Omental fat pad (tissue), 4 donors: ENCODE data around the gene TWSG1. TPM values are rescaled to one million over a fixed set of nuclear protein-coding genes. Genes with fewer than 3 reads are reported as not detected.

Experiments
- ATAC-seq: fragments of 150-250 bp; one replicate; pipeline ENCODE4 v1.9.1; 2016; ENCODE audit warnings: mild to moderate bottlenecking, moderate library complexity; ENCODE audit not compliant: low FRiP score
- DNase-seq: peaks from one replicate; pipeline ENCODE4 v3.0.0-alpha.2; 2019; ENCODE audit warnings: low spot score
- CTCF ChIP-seq, 3 donors: fragments of 450-650 bp; IDR thresholded peaks; one replicate each; pipeline ENCODE4 v1.5.1; 2016 to 2017; ENCODE audit warnings: antibody characterized with exemption in 3 of 3, mild to moderate bottlenecking in 3 of 3, moderate library complexity in 2 of 3
- total RNA-seq, 4 donors: library from RNA; depleted of rRNA; stranded (reverse); fragments of >200 nt; gene quantifications; one replicate each; pipeline ENCODE4 v1.1.0, GENCODE V29; 2016

The TWSG1 gene
- total RNA-seq, 4 donors from 2014 or later = 21.0 to 30.4 (median 27.4) TPM

GRCh38 chr18:9348079-9348671 lies 13.6 kb downstream of the TWSG1 start:
- ATAC-seq (no peak), DNase-seq (no peak)
- TF ChIP-seq CTCF (IDR thresholded peaks at IDR 0.05) = no peak

- DNase-seq = no peak
- TF ChIP-seq CTCF (IDR thresholded peaks at IDR 0.05) = no peak
- no peak for ATAC-seq
Measured at GRCh38 chr18:9348766-9349165, 14.2 kb downstream of the TWSG1 start.

GRCh38 chr18:9353596-9353995 lies 19.0 kb downstream of the TWSG1 start:
- TF ChIP-seq CTCF (IDR thresholded peaks at IDR 0.05) = no peak
- DNase-seq (no peak), ATAC-seq (no peak)

- DNase-seq = no peak
- TF ChIP-seq CTCF (IDR thresholded peaks at IDR 0.05) = no peak
- no peak for ATAC-seq
Measured at GRCh38 chr18:9354256-9354655, 19.7 kb downstream of the TWSG1 start.

GRCh38 chr18:9356976-9357375 lies 22.4 kb downstream of the TWSG1 start:
- DNase-seq (no peak), ATAC-seq (no peak)
- no peak for TF ChIP-seq CTCF (IDR thresholded peaks at IDR 0.05)

- TF ChIP-seq CTCF (IDR thresholded peaks at IDR 0.05) = no peak
- DNase-seq (no peak), ATAC-seq (no peak)
Measured at GRCh38 chr18:9359796-9360195, 25.2 kb downstream of the TWSG1 start.

- ATAC-seq (no peak), DNase-seq (no peak)
- TF ChIP-seq CTCF (IDR thresholded peaks at IDR 0.05) = no peak
Measured at GRCh38 chr18:9361191-9361590, 26.6 kb downstream of the TWSG1 start.
